GM12891 (cell line): ENCODE results near the gene NKD1.

ENCODE experiments used
- PAX5 ChIP-seq: IDR thresholded peaks from 2 replicates; pipeline ENCODE4 v1.6.1; 2011; ENCODE audit warnings: low read length, moderate library complexity, mild to moderate bottlenecking; ENCODE audit not compliant: insufficient read depth, severe bottlenecking
- POLR2A ChIP-seq: IDR thresholded peaks from 2 replicates; pipeline ENCODE4 v1.6.1; 2011; ENCODE audit warnings: low read depth, low read length, control low read depth
- POLR2AphosphoS5 ChIP-seq: IDR thresholded peaks from 2 replicates; pipeline ENCODE4 v1.6.1; 2011; ENCODE audit warnings: low read depth, low read length, control low read depth
- POU2F2 ChIP-seq: IDR thresholded peaks from 2 replicates; pipeline ENCODE4 v1.6.1; 2011; ENCODE audit warnings: low read depth, mild to moderate bottlenecking, control low read depth, low read length, moderate library complexity
- SPI1 ChIP-seq: IDR thresholded peaks from 2 replicates; pipeline ENCODE4 v1.6.1; 2011; ENCODE audit warnings: low read depth, low read length, control low read depth
- TAF1 ChIP-seq: IDR thresholded peaks from 2 replicates; pipeline ENCODE4 v1.6.1; 2011; ENCODE audit warnings: low read depth, low read length, control low read depth

DNA sequence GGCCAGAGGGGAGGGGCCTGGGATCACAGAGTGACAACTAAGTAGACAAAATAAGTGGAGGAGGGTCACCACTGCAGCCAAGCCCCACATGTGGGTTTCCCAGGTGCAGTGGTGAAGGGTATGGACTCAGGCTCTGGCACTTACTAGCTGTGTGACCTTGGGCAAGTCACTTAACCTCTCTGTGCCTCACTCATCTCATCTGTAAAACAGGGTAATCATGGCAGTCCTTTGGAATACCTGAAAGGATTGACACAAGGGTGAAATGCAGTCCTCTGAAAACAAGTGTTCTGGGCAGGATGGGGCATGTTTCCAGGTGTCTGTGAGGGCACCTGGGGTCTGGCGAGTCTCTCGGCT is 55.8 kb downstream of the NKD1 start:
- TF ChIP-seq POLR2A (no peak), POLR2AphosphoS5 (no peak), TAF1 (no peak), POU2F2 (no peak), SPI1 (no peak), PAX5 (no peak)
